M059J (cell line): ENCODE measurements around the gene CDAN1. TPM values are rescaled to one million over a fixed set of nuclear protein-coding genes. Genes with fewer than 3 reads are reported as not detected.

Source experiments
- total RNA-seq: library from RNA; depleted of rRNA; stranded (reverse); fragments of >200 nt; shearing (Covaris generic); gene quantifications from 2 replicates; pipeline ENCODE4 v1.2.3, GENCODE V29; 2014; rRNA removed

Gene CDAN1
- total RNA-seq, 1 experiment from 2014 or later = 10.2 TPM

Other genes with a start within 250 kb of the CDAN1 start
- 13.8 and 27.8 TPM in 2 replicates for gene ZNF106, start 246.0 kb downstream of the CDAN1 start, total RNA-seq
- 55.9 and 96.5 TPM in 2 replicates for gene SNAP23, start 241.5 kb downstream of the CDAN1 start, total RNA-seq
- 14.8 and 16.8 TPM in 2 replicates for gene LRRC57, start 188.3 kb downstream of the CDAN1 start, total RNA-seq
- gene HAUS2, start 188.3 kb downstream of the CDAN1 start, total RNA-seq = 62.4 and 138 TPM in 2 replicates
- gene STARD9, start 161.5 kb downstream of the CDAN1 start, total RNA-seq = 1.4 and 2.7 TPM in 2 replicates
- gene TTBK2, start 183.7 kb upstream of the CDAN1 start, total RNA-seq = 8.2 and 9.9 TPM in 2 replicates